Neural cell (in vitro differentiated cells): Measurements from ENCODE around the gene MUC5B.

Experiments used
- CTCF ChIP-seq: fragments of 450-650 bp; IDR thresholded peaks from 2 replicates; pipeline ENCODE4 v1.5.1; 2014; ENCODE audit warnings: antibody characterized with exemption, mild to moderate bottlenecking, moderate library complexity; ENCODE audit not compliant: poor library complexity, severe bottlenecking
- EZH2 ChIP-seq: fragments of 200-600, 300-800 bp; shearing (Covaris generic), sonication (generic); IDR thresholded peaks from 2 replicates; pipeline ENCODE4 v1.6.1; 2014; ENCODE audit warnings: antibody characterized with exemption, low read length, borderline replicate concordance, mild to moderate bottlenecking; ENCODE audit not compliant: insufficient read depth, poor library complexity, severe bottlenecking
- MXI1 ChIP-seq: fragments of 450-650 bp; conservative IDR thresholded peaks from 2 replicates; pipeline ENCODE4 v1.6.1; 2014; ENCODE audit warnings: antibody characterized with exemption, mild to moderate bottlenecking; ENCODE audit not compliant: poor library complexity, severe bottlenecking
- REST ChIP-seq: IDR thresholded peaks from 2 replicates; pipeline ENCODE4 v1.6.1; 2012; ENCODE audit warnings: borderline replicate concordance
- SMC3 ChIP-seq: fragments of 450-650 bp; conservative IDR thresholded peaks from 2 replicates; pipeline ENCODE4 v1.6.1; 2014; ENCODE audit warnings: antibody characterized with exemption, mild to moderate bottlenecking, moderate library complexity; ENCODE audit not compliant: poor library complexity
- TAF1 ChIP-seq: IDR thresholded peaks from 2 replicates; pipeline ENCODE4 v1.6.1; 2012; ENCODE audit warnings: low read depth

GRCh38 chr11:1303126-1303821 is 80.4 kb downstream of the MUC5B start:
- TF ChIP-seq CTCF (no peak), SMC3 (no peak), MXI1 (no peak), REST (no peak), TAF1 (no peak), EZH2 (no peak)
